Hematopoietic multipotent progenitor cell treated with erythropoietin and hydrocortisone succinate and interleukin-3 and kit ligand, for 4 days (in vitro differentiated cells): ENCODE measurements around the gene CAP1.
"Not testable (repeated sequence)": the region's sequence is repeated elsewhere in the genome, so short reads cannot be mapped to it uniquely, and the experiment has no call there.

ENCODE experiments used
- DNase-seq: peaks from one replicate; pipeline ENCODE4 v3.0.0-alpha.2; 2015

Gene CAP1, protein sequence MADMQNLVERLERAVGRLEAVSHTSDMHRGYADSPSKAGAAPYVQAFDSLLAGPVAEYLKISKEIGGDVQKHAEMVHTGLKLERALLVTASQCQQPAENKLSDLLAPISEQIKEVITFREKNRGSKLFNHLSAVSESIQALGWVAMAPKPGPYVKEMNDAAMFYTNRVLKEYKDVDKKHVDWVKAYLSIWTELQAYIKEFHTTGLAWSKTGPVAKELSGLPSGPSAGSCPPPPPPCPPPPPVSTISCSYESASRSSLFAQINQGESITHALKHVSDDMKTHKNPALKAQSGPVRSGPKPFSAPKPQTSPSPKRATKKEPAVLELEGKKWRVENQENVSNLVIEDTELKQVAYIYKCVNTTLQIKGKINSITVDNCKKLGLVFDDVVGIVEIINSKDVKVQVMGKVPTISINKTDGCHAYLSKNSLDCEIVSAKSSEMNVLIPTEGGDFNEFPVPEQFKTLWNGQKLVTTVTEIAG

DNA sequence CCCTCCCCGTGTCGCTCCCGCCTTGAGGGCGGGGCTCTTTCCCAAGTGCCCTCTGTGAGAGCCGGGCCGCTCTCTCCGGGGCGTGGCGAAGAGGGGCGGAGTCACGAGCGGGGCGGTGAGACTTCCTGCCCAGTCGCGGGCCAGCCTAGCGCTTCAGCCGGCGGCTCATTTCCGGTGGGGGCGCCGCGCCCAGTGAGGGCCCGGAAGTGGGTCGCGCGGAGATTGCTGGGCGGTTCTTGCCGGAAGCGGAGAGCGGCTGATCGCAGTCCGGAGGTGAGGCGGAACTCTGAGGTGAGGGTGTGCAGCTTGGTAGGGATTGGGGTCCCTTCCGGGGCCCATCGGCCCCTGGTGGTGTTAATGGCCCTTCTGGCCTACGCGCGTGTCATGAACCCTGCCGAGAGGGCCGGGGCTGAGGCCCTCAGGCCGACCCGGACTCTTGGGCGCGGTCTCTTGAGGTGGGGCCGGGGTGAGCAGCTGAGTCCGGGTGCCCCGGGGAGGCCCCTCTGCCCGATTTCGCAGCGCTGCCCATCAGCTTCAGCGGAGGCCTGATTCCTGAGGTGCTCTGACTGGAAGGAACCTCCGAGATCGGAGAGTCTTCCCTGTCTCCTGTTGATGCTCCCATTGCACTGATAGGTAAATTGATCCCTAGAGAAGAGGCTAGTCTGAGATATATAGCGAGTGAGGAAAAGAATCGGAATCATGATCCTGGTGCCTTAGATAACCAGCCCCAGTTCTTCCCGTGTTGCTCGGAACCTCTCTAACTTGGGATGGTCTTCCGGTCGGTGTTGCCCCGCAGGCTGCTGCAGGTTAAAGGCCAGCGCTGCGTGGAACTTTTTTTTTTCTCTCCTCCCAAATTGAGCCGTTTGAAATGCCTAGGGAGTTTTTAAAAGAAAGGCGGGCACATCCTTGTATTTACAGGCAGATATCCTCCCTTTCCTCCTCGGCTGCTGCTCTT lies at the start of gene CAP1:
Gene CAP1, plus strand, starts transcription at position 219 of the 955 bp plus-strand sequence. CDS start 18,618 bp downstream, outside the sequence.
- DNase-seq = peak; percentile 99

DNA sequence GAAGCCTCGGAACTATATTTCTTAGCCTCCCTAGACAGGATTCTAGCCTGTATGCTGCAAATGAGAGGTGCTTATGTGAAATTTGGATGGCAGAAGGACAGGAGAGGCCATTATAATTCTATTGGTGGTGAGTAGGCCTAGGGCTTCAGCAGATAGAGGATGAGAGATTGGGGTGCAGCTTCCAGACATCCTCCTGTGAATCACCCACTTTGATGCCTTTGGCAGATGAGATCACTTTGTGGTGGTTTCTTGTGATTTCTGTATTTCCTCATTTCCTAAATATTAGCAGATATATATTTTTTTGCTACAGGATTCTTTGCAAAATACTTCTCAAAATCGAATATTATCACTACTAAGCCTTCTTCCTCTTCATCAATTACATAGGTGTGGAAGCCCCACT lies 48.3 kb upstream of the CAP1 start:
- DNase-seq = no peak

DNA sequence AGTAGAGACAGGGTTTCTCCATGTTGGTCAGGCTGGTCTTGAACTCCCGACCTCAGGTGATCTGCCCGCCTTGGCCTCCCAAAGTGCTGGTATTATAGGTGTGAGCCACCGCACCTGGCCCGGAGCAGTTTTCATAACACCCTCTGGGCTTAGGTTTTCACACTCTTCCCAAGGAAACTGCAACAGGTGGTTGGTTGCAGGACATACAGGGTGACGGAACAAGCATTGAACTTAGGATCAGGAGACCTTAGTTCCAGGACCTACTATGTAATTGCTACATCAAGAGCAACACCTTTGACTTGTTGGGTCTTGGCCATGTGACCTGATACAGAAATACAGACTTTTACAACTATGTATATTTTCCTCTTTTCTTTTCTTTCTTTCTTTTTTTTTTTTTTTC lies 47.6 kb upstream of the CAP1 start:
- no peak for DNase-seq

DNA sequence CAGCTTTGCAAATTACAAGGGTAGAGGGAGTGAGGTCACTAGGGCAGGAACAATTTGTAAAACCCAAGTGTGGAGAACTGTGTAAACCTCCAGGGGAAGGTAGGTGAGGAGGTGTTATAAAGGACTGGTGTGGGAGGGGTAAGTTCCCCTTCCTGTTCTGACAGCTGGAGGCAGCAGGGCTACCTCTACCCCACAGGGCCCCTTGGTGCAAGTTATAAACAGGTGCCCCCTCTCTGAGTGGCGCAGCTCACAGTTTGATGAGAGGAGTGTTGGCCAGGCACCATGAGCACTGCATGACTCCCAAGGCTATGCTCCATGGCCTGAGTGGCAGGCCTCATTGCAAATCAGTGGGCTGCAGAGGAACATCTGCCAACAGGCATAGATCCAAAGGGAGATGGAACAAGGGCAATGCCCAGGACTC lies 44.5 kb upstream of the CAP1 start:
- DNase-seq = no peak

DNA sequence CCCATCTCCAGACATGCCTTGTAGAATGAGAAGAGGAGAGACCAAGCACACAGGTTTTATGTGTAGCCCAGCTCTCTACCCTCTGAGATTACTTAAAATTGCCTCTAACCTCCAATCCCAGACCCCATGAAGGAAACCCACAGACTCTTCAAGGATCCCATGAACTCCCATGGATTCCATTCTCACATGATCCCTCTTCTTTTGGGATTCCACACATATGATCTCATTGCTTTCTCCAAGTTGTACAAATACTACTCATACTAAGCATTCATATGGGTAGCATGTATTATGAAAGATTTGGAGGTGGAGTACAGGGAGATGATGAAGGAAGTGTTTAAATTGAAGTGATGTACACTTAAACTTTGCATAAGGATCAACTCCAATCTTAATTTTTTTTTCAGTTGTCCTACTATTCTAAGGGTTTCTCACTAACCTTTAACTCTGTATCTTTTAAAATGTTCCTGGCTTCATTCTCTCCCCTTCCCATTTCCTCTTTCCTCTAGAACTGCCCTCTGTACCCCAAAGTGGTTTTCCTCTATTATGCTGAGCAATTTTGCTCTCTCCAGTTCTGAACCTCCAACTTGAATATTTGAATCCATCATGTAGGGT lies 44.0 kb upstream of the CAP1 start:
- no peak for DNase-seq

DNA sequence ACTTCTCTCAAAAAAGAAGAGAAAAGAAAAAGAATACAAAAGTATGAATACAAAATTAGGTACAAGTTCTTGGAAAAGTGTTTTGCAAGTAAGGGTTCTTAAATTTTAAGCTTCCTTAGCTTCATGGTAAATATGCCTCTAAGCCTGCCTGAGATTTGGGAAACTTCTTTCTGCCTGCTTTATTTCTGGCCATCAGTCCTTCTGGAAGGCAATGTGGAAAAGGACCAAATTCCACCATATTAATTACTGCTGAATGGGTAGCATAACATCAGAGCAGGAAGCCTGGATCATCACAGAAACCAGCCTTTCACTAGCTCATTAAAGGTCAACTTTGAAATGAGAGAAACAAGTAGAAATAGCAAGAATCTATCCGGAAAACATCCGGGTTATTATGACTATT lies 39.1 kb upstream of the CAP1 start:
- DNase-seq = no peak

DNA sequence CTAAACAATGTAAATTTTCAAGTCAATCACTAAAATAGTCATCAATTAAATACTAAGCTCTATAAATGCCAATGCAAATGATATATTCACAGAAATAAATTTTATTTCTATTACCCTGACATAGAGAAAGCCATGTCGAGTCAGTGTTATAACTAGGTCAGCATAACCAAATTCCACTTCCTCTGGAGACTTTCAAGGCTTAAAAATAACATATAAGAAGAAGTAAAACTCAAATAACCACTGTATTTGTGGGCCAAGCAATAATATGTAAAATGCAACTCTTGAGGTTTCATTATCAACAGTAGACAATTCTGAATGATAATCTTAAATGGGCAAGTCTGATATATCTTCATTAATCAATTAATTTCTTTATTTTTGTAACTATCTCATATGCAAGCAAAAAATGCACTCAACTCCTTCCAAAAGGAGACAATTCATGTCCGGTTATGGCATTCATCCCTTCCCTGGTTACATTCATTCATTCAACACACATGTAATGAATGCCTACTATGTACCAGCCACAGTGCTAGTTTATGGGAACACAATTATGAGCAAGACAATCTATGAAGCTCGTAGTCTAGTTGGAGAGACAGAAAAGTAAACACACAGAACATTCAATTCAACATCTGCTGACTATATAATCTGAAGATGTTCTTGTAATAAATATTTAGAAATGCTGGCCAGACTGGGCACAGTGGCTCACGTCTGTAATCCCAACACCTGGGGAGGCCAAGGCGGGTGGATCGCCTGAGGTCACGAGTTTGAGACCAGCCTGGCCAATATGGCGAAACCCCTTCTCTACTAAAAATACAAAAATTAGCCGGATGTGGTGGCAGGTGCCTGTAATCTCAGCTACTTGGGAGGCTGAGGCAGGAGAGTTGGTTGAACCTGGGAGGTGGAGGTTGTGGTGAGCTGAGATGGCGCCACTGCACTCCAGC lies 37.1 kb upstream of the CAP1 start:
- DNase-seq = no peak

DNA sequence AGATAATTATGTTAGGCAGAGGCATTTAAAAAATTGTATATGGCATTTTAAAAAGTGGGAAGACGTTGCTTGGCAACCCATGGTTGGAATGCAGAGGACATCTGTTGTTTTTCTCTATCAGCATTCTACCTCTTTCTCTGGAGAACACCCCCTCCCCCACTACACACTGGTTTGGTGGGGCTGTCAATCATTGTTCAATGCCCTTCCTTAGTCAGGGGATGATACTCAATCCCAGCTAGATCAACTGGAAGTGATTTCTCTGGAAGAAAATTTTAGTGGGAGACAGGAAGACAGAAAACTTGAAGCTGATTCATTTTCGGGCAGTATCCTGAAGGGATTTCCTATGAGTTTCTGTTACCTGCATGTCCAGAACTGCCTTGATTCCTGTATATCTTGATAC lies 35.7 kb upstream of the CAP1 start:
- DNase-seq = no peak

DNA sequence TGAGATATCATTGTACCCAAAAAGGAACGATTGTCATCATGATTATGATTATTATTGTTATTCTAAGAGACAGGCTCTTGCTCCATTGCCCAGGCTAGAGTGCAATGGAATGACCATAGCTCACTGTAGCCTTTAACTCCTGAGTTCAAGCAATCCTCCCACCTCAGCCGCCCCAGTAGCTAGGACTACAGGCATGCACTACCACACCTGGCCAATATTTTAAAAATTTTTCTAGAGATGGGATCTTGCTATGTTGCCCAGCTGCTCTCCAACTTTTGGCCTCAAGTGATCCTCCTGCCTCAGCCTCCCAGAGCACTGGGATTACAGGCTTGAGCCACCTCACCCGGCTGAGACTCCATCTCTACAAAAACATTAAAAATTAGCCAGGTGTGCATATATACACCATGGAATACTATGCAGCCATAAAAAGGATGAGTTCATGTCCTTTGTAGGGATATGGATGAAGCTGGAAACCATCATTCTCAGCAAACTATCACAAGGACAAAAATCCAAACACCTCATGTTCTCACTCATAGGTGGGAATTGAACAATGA lies 33.0 kb upstream of the CAP1 start:
- not testable (repeated sequence) for DNase-seq

DNA sequence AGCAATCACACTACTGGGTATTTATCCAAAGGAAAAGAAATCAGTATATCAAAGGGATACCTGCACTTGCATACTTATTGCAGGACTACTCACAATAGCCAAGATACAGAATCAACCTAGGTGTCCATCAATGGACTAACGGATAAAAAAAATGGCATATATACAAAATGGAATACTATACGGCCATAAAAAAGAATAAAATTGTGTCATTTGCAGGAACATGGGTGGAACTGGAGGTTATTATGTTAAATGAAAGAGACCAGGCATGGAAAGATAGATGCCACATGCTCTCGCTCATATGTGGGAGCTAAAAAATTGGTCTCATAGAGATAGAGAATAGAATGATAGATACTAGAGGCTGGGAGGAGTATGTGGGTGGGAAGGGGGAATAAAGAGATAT lies 29.3 kb upstream of the CAP1 start:
- DNase-seq = no peak

DNA sequence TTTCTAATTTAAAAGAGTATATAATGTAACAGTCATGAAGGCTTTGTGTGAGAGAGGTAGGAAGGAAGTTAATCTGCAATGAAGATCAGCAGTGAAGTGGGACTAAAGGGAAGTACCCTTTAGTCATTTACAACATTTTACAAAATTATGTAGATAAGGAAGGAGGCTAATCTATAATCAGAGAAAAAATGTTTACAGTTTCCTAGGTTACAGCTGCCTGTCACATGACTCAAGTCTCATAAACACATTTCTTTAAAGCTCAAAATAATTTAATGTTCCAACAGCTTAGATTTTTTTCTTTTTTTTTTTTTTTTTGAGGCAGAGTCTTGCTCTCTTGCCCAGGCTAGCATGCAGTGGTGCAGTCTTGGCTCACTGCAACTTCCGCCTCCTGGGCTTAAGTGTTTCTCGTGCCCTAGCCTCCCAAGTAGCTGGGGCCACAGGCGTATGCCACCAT lies 26.2 kb upstream of the CAP1 start:
- DNase-seq = peak; percentile 83

DNA sequence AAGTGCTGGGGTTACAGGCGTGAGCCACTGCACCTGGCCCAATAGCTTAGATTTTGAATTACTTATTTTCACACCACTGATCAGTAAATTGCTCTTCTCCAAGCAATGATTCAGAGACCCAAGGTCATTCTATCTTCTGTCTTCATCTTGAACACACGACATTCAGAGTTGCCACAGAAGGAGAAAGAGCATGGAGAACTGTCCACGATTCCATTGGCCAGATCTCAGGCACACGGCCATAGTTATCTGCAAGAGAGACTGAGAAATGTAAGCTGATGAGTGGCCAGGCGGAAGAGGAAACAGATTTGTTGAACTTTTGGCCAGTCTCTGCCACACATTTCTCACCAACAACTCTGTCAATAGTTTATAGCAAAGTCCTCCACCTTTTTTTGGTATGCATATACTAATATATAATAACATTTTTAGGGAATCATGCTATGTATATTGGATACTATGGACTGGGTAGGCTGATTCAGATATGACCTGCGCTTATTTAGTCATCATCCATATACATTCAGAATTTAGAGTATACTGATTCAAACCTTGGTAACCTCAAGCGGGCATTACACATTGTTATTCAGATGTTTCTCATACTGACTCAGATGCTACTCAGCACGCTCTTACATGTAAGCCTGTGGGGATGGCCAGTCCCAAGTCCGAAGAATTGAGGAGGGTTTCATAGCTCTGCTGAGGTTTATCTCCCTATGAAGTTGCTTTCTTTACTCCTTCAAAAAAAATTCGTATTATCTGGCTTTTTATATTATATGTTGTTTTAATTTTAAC lies 25.5 kb upstream of the CAP1 start:
- no peak for DNase-seq

DNA sequence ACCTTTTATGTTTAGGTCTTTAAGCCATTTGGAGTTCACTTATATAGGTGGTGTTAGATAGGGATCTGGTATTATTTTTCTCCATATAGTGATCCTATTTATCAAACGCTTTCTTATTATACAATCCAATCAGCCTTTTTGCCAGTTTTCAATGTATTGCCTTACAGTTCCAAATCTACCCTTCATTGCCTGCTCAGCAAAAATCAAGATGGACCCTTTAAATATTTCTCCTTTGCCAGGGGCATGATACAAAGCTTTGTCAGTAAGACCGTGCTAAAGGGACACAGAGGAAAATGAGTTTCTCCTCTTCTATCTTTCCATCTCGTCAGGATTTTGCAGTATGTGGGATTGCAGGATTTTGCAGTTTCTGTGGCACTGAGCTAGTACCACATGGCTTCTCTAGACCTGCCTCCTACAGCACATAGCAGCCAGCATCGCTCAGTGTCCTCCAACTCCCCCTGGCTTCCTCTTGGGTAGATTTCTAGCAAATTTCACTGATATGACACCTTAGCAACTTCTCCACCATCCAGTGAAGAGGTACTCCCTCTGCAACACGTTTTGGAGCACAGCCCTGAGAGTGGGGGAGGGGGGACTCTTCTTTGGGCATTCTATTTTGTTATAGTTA lies 22.5 kb upstream of the CAP1 start:
- no peak for DNase-seq

DNA sequence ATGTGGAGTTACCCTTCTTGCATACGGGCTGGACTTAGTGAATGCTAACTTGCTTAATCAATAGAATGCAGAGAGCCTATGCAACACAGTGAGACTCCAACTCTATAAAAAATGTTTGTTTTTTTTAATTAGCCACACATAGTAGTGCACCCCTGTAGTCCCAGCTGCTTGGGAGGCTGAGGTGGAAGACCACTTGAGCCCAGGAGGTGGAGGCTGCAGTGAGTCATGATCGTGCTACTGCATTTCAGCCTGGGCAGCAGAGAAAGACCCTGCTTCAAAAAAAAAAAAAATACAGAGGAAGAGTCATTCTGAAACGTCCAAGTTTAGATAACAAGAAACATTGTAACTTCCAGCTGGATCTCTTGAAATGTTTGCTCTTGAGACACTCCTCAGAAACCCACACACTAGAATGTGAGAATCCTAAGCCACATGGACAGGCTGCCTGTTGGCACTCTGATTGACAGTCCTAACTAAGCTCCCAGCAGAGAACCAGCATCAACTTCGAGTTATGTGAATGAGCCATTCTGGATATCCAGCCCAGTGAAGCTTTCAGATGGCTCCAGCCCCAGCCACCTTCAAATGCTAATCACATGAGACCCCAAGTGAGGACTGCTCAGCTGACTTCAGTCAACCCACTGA lies 20.0 kb upstream of the CAP1 start:
- DNase-seq = no peak

DNA sequence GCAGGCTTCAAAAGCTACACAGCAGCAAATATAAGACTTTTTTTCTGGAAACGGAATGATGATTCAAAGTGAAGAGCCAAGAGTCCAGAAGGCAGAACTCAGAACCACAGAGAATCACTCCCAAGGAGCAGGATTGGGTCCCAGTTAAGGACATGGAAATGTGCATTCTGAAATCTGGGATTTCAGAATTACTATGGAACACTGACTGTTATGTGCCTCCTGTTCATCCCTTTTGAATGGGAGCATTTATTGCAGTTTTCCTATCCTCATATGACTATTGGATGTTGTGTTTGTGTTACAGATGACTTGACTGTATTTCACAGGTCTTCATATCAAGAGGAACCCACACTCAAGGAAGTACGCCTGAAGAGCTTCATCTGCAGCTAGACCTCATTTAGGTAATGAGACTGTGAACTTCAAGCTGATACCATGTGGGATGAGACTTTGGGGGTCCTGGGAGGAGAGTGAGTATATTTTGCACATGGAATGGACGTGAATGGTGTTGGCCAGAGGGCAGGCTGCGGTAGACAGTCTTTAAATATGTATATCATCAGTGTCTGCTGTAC lies 17.1 kb upstream of the CAP1 start:
- DNase-seq = no peak

DNA sequence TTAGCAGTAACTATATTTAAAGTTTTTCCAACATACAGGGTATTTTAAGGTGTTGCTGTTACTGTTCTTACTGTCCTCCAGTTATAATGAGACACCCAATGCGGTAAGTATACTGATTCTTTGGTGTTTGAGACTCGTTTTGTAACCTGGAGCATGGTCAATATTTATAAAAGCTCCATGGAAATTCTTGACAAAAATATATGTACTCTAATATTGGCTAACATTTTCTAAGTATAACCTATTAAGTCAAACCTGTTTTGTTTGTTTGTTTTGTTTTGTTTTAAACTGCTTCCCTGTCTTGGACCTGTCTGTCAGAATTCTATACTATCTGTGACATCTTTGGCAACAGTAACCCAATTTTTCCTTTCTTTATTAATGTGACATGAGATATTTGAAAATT lies 15.9 kb upstream of the CAP1 start:
- DNase-seq = no peak

DNA sequence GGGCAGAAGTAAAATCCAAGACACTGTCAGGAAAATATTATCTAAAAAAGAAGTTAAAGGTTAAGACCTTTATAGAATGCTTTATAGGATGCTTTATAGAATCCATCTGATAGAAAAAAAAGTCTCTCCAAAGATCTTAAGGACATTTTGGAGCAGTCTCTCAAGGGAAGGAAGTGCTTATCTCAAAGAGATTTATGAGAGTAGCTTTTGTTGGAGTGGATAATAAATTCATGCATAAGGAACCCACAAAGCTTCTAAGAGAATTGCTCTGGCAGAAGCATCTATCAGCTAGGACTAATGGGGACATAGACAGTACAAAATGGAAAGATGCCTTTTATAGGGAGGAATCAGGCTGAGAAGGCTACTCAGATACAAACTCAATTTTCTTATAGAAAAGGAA lies 12.9 kb upstream of the CAP1 start:
- DNase-seq = no peak

DNA sequence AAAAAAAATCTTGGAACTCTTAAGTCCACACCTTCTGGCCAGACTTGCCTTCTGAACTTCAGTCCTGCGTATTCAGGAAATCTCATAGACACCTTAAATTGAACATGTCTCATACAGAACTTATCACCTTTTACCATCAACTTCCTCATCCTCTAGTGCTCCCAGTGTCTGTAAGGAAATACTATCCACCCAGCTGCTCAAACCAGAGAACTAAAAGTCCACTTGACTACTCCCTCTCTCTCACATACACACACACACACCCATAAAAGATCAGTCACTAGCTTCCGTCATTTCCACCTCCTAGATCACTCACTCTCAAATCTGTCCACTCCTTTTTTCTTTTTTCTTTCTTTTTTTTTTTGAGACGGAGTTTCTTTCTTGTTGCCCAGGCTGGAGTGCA lies 10.9 kb upstream of the CAP1 start:
- DNase-seq = peak; percentile 59

DNA sequence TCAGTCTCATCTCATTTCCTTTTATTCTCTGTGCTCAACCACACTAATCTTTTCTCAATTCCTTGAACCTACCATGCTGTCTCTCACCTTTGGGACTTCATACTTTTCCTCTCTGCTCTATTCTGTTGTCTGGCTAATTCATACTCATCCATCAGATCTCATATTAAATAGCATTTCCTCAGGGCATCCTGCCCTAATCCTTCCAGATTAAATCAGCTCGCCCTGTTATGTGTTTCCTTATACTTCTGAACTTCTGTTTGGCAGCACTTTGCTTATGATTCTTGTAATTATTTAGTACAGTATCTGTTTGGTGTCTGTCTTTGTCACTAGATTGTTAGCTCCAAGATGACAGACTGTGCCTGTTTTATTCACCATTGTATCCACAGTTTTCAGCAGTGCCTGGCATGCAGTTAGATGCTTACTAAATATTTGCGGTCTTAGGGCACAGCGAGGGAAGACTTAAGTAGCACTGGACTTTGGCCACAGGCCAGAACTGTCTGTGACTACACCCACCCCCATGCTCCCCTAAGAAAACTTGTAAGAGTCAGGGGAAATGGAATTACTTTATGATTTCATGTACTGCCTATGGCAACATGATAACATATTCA lies 9.9 kb upstream of the CAP1 start:
- DNase-seq = no peak
